GM12878 (cell line): ENCODE results near the gene JAKMIP1. TPM values are rescaled to one million over a fixed set of nuclear protein-coding genes. Genes with fewer than 3 reads are reported as not detected.

ENCODE experiments used
- ATAC-seq: fragments of 200-7000 bp; cut with Tn5 transposase; 3 replicates; pipeline ENCODE4 v1.9.1; 2020; ENCODE audit warnings: mild to moderate bottlenecking, moderate library complexity
- BruUV-seq: library from RNA; stranded (reverse); fragments of 400-500 nt; replicated peaks from 2 replicates; lab custom pipeline; 2021; lab: Mats Ljungman, UMichigan
- CTCF ChIA-PET: fragments of 300-600 bp; sonication (Branson Sonifier 250); formaldehyde crosslinking; extraction: SDS; loops from one replicate; lab custom pipeline; 2021; ENCODE audit warnings: inconsistent platforms; lab: Yijun Ruan, JAX
- POLR2A ChIA-PET: fragments of 350-600 bp; formaldehyde crosslinking; extraction: SDS; loops from one replicate; lab custom pipeline; 2021; ENCODE audit warnings: inconsistent platforms; lab: Charles Lee
- RAD21 ChIA-PET: fragments of 300-600 bp; sonication (Branson Sonifier 250); formaldehyde crosslinking; loops from one replicate; lab custom pipeline; 2023; ENCODE audit warnings: antibody characterized with exemption; ENCODE audit not compliant: unreplicated experiment; lab: Charles Lee
- SMC1A ChIA-PET: fragments of 300-600 bp; sonication (Branson Sonifier 250); formaldehyde crosslinking; loops from one replicate; lab custom pipeline; 2023; ENCODE audit not compliant: unreplicated experiment, uncharacterized antibody; lab: Charles Lee
- DNase-seq: peaks from one replicate; pipeline ENCODE4 v3.0.0-alpha.2; 2011; ENCODE audit warnings: low read depth, low spot score
- FAIRE-seq: peaks from 3 replicates; lab custom pipeline; 2011; peaks lifted over from hg19 to GRCh38; lab: Jason Lieb, UNC
- H2AFZ ChIP-seq: 2 replicates; pipeline ENCODE4 v1.6.0; 2011; ENCODE audit warnings: low read depth, low read length, control low read depth; ENCODE audit not compliant: control insufficient read depth
- H3K27ac ChIP-seq: 2 replicates; pipeline ENCODE4 v1.5.1; 2011; ENCODE audit warnings: control low read depth; ENCODE audit not compliant: control insufficient read depth, insufficient read depth
- H3K27me3 ChIP-seq, 2 experiments: replicated peaks in 1 of 2; 2 replicates each; pipeline versions ENCODE4 v1.6.0 to v1.6.1; 2011; ENCODE audit warnings: low read length in 1 of 2; ENCODE audit not compliant: control insufficient read depth in 2 of 2, insufficient read depth in 2 of 2
- H3K36me3 ChIP-seq, 2 experiments: 2 replicates each; pipeline ENCODE4 v1.5.1; 2011; ENCODE audit warnings: low read length in 1 of 2; ENCODE audit not compliant: control insufficient read depth in 2 of 2, insufficient read depth in 2 of 2
- H3K4me1 ChIP-seq: 2 replicates; pipeline ENCODE4 v1.6.1; 2011; ENCODE audit warnings: mild to moderate bottlenecking, low read length, moderate library complexity, mixed read lengths; ENCODE audit not compliant: control insufficient read depth, insufficient read depth
- H3K4me2 ChIP-seq: 2 replicates; pipeline ENCODE4 v1.6.0; 2011; ENCODE audit warnings: control low read depth; ENCODE audit not compliant: control insufficient read depth, insufficient read depth
- H3K4me3 ChIP-seq: fragments of 200-600 bp; sonication (generic); 2 replicates; pipeline ENCODE4 v1.5.1; 2016
- H3K79me2 ChIP-seq: 2 replicates; pipeline ENCODE4 v1.6.0; 2011; ENCODE audit warnings: low read length; ENCODE audit not compliant: control insufficient read depth, insufficient read depth
- H3K9ac ChIP-seq: 2 replicates; pipeline ENCODE4 v1.8.0; 2011; ENCODE audit warnings: low read length, control low read depth, mixed read lengths; ENCODE audit not compliant: control insufficient read depth, insufficient read depth
- H3K9me3 ChIP-seq: replicated peaks from 3 replicates; pipeline ENCODE4 v1.5.1; 2011; ENCODE audit warnings: mild to moderate bottlenecking, low read length; ENCODE audit not compliant: control insufficient read depth, insufficient read depth
- H4K20me1 ChIP-seq: 2 replicates; pipeline ENCODE4 v1.6.0; 2011; ENCODE audit not compliant: control insufficient read depth, insufficient read depth
- CBX5 ChIP-seq: sonication (generic); IDR thresholded peaks from 2 replicates; pipeline ENCODE4 v1.6.1; 2016; ENCODE audit warnings: low read depth, moderate library complexity, mild to moderate bottlenecking, inconsistent platforms
- KLF5 ChIP-seq: fragments of 450-650 bp; IDR thresholded peaks from 2 replicates; pipeline ENCODE4 v1.6.1; 2014; ENCODE audit warnings: mild to moderate bottlenecking; ENCODE audit not compliant: partially characterized antibody
- MTA3 ChIP-seq: IDR thresholded peaks from 2 replicates; pipeline ENCODE4 v1.6.1; 2012; ENCODE audit warnings: low read length, inconsistent platforms, borderline replicate concordance
- RELB ChIP-seq: fragments of 450-650 bp; IDR thresholded peaks from 2 replicates; pipeline ENCODE4 v1.6.1; 2017; ENCODE audit warnings: low read depth, mild to moderate bottlenecking, moderate library complexity
- STAT1 ChIP-seq: fragments of 450-650 bp; conservative IDR thresholded peaks from 2 replicates; pipeline ENCODE4 v1.6.1; 2014; ENCODE audit warnings: antibody characterized with exemption, mild to moderate bottlenecking
- WGBS: methylation state at CpG from one replicate; pipeline ENCODE4 v1.1.6; 2016; ENCODE audit warnings: low lambda C conversion rate; ENCODE audit not compliant: insufficient replicate concordance, insufficient coverage; ENCODE audit errors: missing lambda C conversion rate; 5-methylcytosine and 5-hydroxymethylcytosine counted together
- in situ Hi-C: fragments of 300-500 bp; cut with MboI; formaldehyde crosslinking; loops from 9 replicates; pipeline ENCODE4 v1.14.3; 2018; ENCODE audit warnings: mixed read lengths
- intact Hi-C: fragments of 100-400 bp; cut with micrococcal nuclease; formaldehyde crosslinking; loops from one replicate; pipeline ENCODE4 v1.14.2; 2022; ENCODE audit not compliant: unreplicated experiment
- polyA plus RNA-seq, 11 experiments: library from polyadenylated mRNA; depleted of rRNA in 4 of 11; unstranded in 6 of 11; stranded (reverse) in 5 of 11; fragments of >200 nt; fragmentation: Nextera tagmentation in 4 of 11; fragmentation: Illumina TruSeq in 1 of 11; extraction: Ambion mirVana in 4 of 11; extraction: Trizol in 1 of 11; gene quantifications; 1 replicate in 1 of 11; 2 replicates in 10 of 11; pipeline versions ENCODE4 v1.2.1 to v1.2.3, GENCODE V29; 2011 to 2016; ENCODE audit warnings: inconsistent platforms in 2 of 11, missing spikeins in 2 of 11, low read depth in 1 of 11
- total RNA-seq, 4 experiments: library from RNA; depleted of rRNA in 3 of 4; stranded (reverse); fragments of >200 nt in 3 of 4; fragmentation: Illumina TruSeq in 1 of 4; extraction: Trizol in 1 of 4; gene quantifications; 2 replicates each; pipeline versions ENCODE4 v1.2.1 to v1.2.3, GENCODE V29; 2013 to 2021

Gene JAKMIP1
- total and polyA plus RNA-seq, 10 of the 15 experiments (the other 5 are each of a cell fraction or from before 2014, with no cell fraction given), result 0.52 to 16.7 (median 12.3) TPM

DNA sequence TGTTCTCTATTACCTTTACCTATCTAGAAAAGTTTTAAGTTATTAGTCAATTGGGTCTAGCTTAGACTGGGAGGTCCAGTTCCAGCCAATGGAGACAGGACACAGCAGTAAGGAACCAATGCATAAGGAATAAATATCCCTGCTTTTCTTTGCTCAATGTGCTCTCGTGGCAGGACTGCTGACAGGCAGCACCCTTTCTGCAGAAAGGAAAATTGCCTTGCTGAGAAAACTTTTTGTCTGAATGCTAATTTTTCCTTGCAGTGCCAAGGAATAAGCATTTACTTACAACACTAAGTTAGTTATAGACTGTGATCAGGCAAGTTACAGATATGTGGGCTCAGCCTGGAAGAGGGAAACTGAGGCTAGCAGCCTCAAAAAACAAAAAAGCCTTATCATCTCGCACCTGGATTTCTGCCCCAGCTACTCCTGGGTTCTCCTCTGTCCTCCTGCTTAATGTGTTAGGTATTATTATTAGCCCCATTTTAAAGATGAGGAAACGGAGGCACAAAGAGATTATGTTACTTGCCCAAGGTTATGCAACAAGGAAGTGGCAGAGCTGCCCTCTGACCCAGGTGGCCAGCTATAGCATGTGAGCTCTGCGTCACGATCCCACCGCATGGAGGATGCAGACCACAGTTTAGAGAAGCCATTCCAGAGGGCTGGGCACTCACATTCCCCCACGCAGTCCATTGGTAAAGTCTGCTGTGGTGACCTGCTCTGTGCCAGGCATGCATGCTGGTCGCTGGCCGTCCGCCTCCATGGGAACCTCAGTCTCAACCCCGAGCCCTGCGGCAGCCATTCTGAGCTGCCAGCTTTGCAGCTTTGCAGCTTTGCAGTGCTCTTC lies 141.6 kb downstream of the JAKMIP1 start:
- H3K4me2 ChIP-seq, result no peak overlapping the region
- H3K36me3 ChIP-seq, result peaks cover 5 to 19% of the 10 kb centered on the region in 2 experiments; a peak in 3 of 4 replicates
- no peaks in the 10 kb centered on the region for H3K79me2 ChIP-seq
- H3K27me3 ChIP-seq, result no peaks in the 10 kb centered on the region
- no peaks in the 10 kb centered on the region for H4K20me1 ChIP-seq
- DNase-seq, result no peak
- ChIA-PET POLR2A (no interaction called here), SMC1A (interaction anchor here (0.6 kb wide), 1 partner anchor 1641 kb away, joined by 3 read pairs; no protein-coding TSS in a partner anchor), CTCF (no interaction called here), RAD21 (no interaction called here)
- 84% methylated on average over 12 of the region's 12 CpGs for WGBS
- no peak for FAIRE-seq
- H3K9ac ChIP-seq, result no peak overlapping the region
- H3K4me3 ChIP-seq, result no peak overlapping the region
- in situ Hi-C loops, result no loop called here
- H3K27ac ChIP-seq, result no peak overlapping the region
- intact Hi-C loops, result no loop called here
- no TSS peak for BruUV-seq
- peaks cover 18% of the 10 kb centered on the region for H3K9me3 ChIP-seq
- TF ChIP-seq STAT1 (no peak), RELB (peak; percentile 56; the same call in 1 of the 2 replicates), KLF5 (peak; percentile 96), CBX5 (peak; percentile 100), MTA3 (no peak)
- ATAC-seq, result no peak
- no peaks in the 10 kb centered on the region for H3K4me1 ChIP-seq
- no peak overlapping the region for H2AFZ ChIP-seq
